IPS DF 6.9 (cell line): ENCODE measurements around the gene CXXC5.
"Not testable (repeated sequence)": the region's sequence is repeated elsewhere in the genome, so short reads cannot be mapped to it uniquely, and the experiment has no call there.

Experiments used
- DNase-seq: peaks from one replicate; pipeline ENCODE4 v3.0.0-alpha.2; 2013; ENCODE audit warnings: low read depth, low spot score
- H3K27ac ChIP-seq: one replicate; pipeline ENCODE4 v1.5.1; 2013; ENCODE audit warnings: low read length, control low read depth
- H3K27me3 ChIP-seq: 2 replicates; pipeline ENCODE4 v1.6.1; 2013; ENCODE audit warnings: mild to moderate bottlenecking, low read length; ENCODE audit not compliant: control insufficient read depth, insufficient read depth
- H3K36me3 ChIP-seq: 2 replicates; pipeline ENCODE4 v1.6.1; 2013; ENCODE audit warnings: low read length; ENCODE audit not compliant: control insufficient read depth, insufficient read depth
- H3K4me1 ChIP-seq: 2 replicates; pipeline ENCODE4 v1.6.1; 2013; ENCODE audit warnings: low read length; ENCODE audit not compliant: control insufficient read depth, insufficient read depth
- H3K4me3 ChIP-seq: 2 replicates; pipeline ENCODE4 v1.5.1; 2013; ENCODE audit warnings: mild to moderate bottlenecking, low read length
- H3K9me3 ChIP-seq: 2 replicates; pipeline ENCODE4 v1.6.1; 2013; ENCODE audit warnings: low read length, inconsistent platforms; ENCODE audit not compliant: control insufficient read depth, insufficient read depth
- WGBS: extraction: QIAGEN DNeasy Blood & Tissue Kit; methylation state at CpG from one replicate; pipeline ENCODE4 v1.1.7; 2013; ENCODE audit warnings: mixed read lengths, missing lambda C conversion rate; ENCODE audit not compliant: insufficient read length, insufficient coverage; 5-methylcytosine and 5-hydroxymethylcytosine counted together

Gene CXXC5

DNA sequence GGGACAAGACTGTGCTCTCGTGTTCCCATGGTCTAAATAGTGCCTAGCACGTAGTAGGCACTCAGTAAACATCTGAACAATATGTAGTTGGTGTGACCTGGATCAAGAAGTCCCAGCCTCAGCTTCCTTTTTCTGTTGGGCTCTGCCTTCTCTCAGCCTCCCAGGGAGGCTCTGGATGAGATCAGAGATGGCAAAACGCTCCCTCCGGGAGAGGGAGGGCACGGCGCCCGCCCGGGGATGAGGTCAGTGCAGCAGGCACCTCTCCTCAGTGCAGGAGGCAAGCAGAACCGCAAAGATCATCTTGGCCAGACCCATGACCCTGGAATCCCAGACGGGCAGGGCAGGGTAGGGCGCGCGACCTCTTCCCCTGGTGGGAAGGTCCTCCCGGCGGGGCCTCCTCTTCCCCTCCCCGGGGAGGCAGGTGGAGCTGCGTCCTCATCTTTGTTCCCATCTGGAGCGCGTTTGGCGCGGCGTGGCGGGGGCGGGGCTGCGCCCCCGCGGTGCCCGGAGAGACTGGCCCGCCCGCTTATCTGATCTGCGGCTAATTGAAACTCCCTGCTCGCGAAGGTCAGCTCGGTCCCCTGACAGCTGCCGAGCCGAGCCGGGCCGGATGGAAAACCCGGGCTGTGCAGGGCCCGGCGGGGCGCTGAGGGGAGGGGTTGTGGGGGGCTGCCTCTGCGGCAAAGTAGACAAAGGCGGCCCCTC lies 60.9 kb downstream of the CXXC5 start:
- no CpG with 5 or more reads among the region's 44 CpGs for WGBS
- DNase-seq = no peak
- peaks cover 16% of the 10 kb centered on the region for H3K4me1 ChIP-seq

DNA sequence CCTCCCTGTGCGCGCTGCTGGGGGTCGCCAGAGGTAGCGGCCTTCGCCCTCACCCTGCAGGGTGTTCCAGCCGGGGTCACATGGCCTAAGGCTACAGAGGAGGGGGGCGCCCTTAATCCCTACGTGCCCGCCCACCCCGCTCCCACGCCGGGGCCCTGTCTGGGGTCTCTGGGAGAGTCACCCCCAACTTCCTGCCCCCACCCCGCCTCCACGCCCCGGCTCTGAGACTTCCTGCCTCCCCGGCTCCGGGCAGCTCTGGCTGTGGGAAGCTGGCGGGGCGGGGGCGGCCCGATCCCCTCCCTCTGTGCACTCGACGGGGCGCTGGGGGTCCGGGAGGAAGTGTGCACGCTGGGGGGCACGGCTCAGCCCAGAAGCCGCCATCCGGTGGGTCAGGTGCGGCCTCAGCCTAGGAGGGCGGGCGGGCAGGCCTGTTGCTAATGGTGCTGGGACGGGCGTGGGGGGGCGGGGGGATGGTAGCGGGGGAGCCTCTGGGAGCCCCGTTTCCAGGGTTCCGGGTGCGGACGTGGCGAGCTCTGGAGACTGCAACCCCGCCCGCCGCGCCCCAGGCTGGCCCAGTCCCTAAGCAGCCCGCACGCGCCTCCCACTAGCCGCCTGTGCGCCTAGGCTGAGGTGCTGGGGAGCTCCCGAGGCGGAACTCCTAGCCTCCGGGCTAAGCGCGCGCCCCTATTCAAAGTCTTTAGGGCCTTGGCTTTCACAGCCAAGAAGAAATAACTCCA lies 61.6 kb downstream of the CXXC5 start:
- Histone ChIP-seq H3K27me3 (no peaks in the 10 kb centered on the region; the same call in 1 of the 2 replicates), H3K4me3 (peak overlapping the region; percentile 43; the same call in 1 of the 2 replicates), H3K4me1 (peaks cover 16% of the 10 kb centered on the region), H3K36me3 (no peaks in the 10 kb centered on the region), H3K9me3 (no peaks in the 10 kb centered on the region), H3K27ac (no peak overlapping the region)
- no peak for DNase-seq
- WGBS = no CpG with 5 or more reads among the region's 56 CpGs

More for the DNA sequence above, 60.9 kb downstream of the CXXC5 start:
- no peaks in the 10 kb centered on the region for H3K9me3 ChIP-seq
- peak overlapping the region; percentile 43; the same call in 1 of the 2 replicates for H3K4me3 ChIP-seq
- no peaks in the 10 kb centered on the region for H3K36me3 ChIP-seq
- no peaks in the 10 kb centered on the region; the same call in 1 of the 2 replicates for H3K27me3 ChIP-seq
- H3K27ac ChIP-seq = no peak overlapping the region

DNA sequence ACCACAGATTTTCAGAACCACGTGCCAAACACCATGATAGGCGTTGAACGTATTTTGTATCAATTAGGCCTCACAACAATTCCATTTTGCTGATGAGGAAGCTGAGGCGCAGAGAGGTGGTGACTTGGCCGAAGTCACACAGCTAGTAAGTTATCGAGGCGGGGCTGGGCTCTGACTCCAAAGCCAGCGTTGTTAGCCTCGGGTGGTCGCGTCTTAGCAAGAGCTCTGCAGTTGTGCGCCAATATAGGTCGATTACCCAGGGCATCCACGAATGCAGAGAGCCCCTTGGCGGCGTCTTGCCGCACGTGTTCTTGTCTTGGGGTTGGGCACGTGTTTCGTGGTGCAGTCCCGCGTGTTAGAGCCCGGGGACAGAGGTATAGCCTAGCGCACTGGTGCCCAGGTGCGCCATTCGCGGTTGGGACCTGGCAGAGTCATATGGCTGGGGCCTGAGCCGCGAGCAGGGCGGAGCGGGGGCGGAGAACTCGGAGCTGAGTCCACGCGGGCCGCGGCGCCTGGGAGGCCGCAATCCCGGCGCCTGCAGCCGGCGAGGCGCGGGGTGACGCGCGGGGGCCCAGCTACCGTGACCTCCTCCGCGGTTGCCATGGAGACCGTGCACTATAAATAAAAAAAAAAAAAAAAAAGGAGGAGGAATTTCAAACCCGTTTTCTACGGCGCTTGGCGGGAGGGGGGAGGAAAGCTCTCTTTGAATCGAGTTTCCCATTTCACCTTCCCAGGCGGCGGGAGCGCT lies 62.3 kb downstream of the CXXC5 start:
- Histone ChIP-seq H3K27me3 (no peaks in the 10 kb centered on the region; the same call in 1 of the 2 replicates), H3K9me3 (no peaks in the 10 kb centered on the region), H3K36me3 (no peaks in the 10 kb centered on the region), H3K27ac (no peak overlapping the region), H3K4me3 (peak overlapping the region; percentile 43; the same call in 1 of the 2 replicates), H3K4me1 (peaks cover 16% of the 10 kb centered on the region)
- WGBS = no CpG with 5 or more reads among the region's 60 CpGs
- no peak for DNase-seq

DNA sequence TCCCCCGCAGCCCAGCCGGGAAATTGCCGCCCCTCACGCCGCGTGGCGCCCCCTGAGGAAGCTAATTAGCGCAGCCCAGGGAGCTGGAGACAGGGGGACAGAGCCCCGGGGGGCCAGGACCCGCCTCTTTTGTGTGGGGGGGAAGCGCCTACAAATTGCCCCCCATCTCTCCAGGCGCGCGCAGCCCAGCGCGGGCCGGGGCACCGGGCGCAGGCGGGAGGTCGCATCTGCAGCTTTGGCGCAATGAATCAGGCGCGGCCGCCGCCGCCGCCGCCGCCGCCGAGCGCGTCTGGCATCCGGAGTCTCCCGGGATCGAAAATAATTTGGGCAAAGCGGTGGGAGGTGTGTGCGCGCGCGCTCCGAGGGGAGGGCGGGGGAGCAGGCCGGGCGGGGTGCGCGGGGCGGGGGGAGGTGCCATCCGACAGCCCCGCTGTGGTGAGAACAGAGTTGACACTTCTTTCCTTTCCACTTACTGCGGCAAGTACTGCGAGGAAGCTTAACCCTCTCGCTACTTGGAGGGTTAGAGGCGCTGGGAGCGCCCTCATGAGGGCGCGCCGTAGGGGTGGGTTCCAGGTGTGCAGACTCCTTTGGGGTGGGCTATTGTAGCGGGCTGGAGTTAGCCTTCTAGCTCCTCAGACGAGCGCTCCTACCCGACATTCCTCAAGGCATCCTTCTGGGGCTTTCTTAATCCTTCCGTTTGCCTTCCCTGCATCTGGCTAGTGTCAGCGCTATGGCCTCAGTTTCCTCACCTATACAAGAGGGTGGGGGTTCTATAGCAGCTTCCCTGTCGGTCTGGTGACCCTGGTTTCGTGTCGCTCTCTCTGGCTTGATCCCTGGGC lies 63.1 kb downstream of the CXXC5 start:
- peaks cover 15% of the 10 kb centered on the region for H3K4me1 ChIP-seq
- H3K27me3 ChIP-seq = no peaks in the 10 kb centered on the region; the same call in 1 of the 2 replicates
- H3K27ac ChIP-seq = no peak overlapping the region
- H3K36me3 ChIP-seq = no peaks in the 10 kb centered on the region
- no peaks in the 10 kb centered on the region for H3K9me3 ChIP-seq
- peak overlapping the region; percentile 43; the same call in 1 of the 2 replicates for H3K4me3 ChIP-seq
- no peak for DNase-seq
- WGBS = no CpG with 5 or more reads among the region's 68 CpGs

DNA sequence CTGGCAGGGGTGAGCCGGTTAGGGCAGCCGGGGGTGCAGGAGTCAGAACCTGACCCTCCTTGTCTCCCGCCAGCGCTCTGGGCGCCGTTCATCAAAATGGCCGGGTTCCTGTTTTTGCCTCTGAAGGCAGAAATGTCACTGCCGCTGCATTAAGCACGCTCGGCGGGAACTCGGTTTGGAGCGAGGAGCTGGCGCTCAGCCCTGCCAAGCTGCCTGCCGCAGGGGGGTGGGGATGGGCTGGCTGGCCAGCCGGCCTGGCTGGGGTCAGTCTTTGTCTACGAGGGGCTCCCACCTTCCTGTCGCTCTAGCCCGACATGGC lies 63.7 kb downstream of the CXXC5 start:
- H3K27ac ChIP-seq = no peak overlapping the region
- no CpG with 5 or more reads among the region's 19 CpGs for WGBS
- no peaks in the 10 kb centered on the region for H3K36me3 ChIP-seq
- H3K4me1 ChIP-seq = peaks cover 15% of the 10 kb centered on the region
- H3K27me3 ChIP-seq = no peaks in the 10 kb centered on the region; the same call in 1 of the 2 replicates
- H3K4me3 ChIP-seq = peak overlapping the region; percentile 43; the same call in 1 of the 2 replicates
- no peaks in the 10 kb centered on the region for H3K9me3 ChIP-seq
- no peak for DNase-seq

DNA sequence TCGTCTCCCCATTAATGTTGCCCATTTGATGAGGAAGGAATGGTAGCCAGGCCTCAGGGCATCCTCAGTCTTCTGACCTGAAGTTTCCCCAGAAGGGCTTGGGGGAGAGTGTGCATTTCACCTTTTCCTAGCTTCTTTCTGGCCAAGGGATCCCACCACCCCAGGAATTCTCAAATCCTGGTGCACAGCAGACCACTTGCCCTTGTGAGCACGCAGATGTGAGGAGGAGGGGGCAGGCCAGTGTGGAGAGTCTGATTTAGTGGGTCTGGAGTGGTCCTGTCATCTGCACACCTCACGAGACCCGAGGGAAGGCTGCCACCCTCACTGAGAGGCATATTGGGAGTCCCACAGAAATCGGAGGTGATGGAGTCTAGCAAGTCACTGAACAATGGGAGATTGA lies 64.3 kb downstream of the CXXC5 start:
- H3K27ac ChIP-seq = no peak overlapping the region
- H3K4me1 ChIP-seq = peaks cover 12% of the 10 kb centered on the region
- H3K27me3 ChIP-seq = no peaks in the 10 kb centered on the region; the same call in 1 of the 2 replicates
- DNase-seq = no peak
- no peaks in the 10 kb centered on the region for H3K9me3 ChIP-seq
- no CpG with 5 or more reads among the region's 5 CpGs for WGBS
- H3K36me3 ChIP-seq = no peaks in the 10 kb centered on the region
- H3K4me3 ChIP-seq = no peak overlapping the region

DNA sequence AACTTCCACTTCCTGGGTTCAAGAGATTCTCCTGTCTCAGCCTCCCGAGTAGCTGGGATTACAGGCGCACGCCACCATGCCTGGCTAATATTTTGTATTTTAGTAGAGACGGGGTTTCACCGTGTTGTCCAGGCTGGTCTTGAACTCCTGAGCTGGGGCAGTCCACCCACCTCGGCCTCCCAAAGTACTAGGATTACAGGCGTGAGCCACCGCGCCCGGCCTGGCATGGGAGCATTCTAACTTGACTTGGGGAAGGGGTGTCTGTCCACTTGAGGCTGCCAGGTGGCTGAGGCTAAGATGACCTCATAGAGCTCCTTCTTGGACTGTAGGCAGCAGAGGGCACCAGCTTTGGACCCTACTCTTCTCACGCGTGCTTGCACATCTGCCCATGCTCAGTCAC lies 65.7 kb downstream of the CXXC5 start:
- not testable (repeated sequence) for H3K36me3 ChIP-seq, H3K27me3 ChIP-seq, H3K4me3 ChIP-seq, H3K9me3 ChIP-seq, H3K4me1 ChIP-seq, DNase-seq, H3K27ac ChIP-seq
- WGBS = no CpG with 5 or more reads among the region's 12 CpGs

DNA sequence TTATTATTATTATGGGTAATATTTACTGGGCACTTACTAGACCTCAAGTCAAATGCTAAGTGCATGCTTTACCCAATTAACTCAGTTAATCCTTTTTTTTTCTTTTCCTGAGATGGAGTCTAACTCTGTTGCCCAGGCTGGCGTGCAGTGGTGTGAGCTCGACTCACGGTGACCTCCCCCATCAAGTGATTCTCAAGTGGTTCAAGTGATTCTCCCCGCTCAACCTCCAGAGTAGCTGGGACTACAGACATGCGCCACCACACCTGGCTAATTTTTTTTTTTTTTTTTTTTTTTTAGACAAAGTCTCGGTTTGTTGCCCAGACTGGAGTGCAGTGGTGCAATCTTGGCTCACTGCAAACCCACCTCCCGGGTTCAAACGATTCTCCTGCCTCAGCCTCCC lies 69.1 kb downstream of the CXXC5 start:
- no peak overlapping the region for H3K27ac ChIP-seq
- no peak for DNase-seq
- WGBS = no CpG with 5 or more reads among the region's 8 CpGs
- no peaks in the 10 kb centered on the region; the same call in 1 of the 2 replicates for H3K27me3 ChIP-seq
- no peaks in the 10 kb centered on the region for H3K9me3 ChIP-seq
- H3K4me1 ChIP-seq = peaks cover 3% of the 10 kb centered on the region
- no peak overlapping the region for H3K4me3 ChIP-seq
- H3K36me3 ChIP-seq = no peaks in the 10 kb centered on the region

DNA sequence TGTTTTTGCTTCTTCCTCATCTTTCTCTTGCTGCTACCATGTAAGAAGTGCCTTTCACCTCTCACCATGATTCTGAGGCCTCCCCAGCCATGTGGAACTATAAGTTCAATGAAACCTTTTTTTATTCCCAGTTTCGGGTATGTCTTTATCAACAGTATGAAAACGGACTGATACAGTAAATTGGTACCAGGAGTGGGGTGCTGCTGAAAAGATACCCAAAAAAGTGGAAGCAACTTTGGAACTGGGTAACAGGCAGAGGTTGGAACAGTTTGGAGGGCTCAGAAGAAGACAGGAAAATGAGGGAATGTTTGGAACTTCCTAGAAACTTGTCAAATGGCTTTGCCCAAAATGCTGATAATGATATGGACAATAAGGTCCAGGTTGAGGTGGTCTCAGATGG lies 70.3 kb downstream of the CXXC5 start:
- not testable (repeated sequence) for H3K27ac ChIP-seq, DNase-seq, H3K4me1 ChIP-seq, H3K27me3 ChIP-seq, H3K36me3 ChIP-seq, H3K4me3 ChIP-seq, H3K9me3 ChIP-seq
- no CpG with 5 or more reads among the region's 2 CpGs for WGBS

DNA sequence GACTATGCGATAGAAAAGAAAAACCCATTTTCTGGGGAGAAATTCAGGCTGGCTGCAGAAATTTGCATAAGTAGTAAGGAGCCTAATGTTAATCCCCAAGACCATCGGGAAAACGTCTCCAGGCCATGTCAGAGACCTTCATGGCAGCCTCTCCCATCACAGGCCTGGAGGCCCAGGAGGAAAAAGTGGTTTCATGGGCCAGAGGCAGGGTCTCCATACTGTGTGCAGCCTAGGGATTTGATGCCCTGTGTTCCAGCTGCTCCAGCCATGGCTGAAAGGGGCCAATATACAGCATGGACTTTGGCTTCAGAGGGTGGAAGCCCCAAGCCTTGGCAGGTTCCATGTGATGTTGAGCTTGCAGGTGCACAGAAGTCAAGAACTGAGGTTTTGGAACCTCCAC lies 71.8 kb downstream of the CXXC5 start:
- not testable (repeated sequence) for H3K4me1 ChIP-seq, H3K4me3 ChIP-seq, H3K36me3 ChIP-seq, H3K27me3 ChIP-seq, H3K9me3 ChIP-seq, DNase-seq, H3K27ac ChIP-seq
- WGBS = no CpG with 5 or more reads among the region's 3 CpGs
